Cerebellar cortex (tissue), 1 donor: ENCODE results near the gene GREM2.
A peak's percentile ranks its signal among the peaks of the same experiment; 100 is the strongest.

Experiments used
- DNase-seq: peaks from one replicate; pipeline ENCODE4 v3.0.0-alpha.2; 2015; ENCODE audit warnings: low spot score

GREM2 gene

DNA sequence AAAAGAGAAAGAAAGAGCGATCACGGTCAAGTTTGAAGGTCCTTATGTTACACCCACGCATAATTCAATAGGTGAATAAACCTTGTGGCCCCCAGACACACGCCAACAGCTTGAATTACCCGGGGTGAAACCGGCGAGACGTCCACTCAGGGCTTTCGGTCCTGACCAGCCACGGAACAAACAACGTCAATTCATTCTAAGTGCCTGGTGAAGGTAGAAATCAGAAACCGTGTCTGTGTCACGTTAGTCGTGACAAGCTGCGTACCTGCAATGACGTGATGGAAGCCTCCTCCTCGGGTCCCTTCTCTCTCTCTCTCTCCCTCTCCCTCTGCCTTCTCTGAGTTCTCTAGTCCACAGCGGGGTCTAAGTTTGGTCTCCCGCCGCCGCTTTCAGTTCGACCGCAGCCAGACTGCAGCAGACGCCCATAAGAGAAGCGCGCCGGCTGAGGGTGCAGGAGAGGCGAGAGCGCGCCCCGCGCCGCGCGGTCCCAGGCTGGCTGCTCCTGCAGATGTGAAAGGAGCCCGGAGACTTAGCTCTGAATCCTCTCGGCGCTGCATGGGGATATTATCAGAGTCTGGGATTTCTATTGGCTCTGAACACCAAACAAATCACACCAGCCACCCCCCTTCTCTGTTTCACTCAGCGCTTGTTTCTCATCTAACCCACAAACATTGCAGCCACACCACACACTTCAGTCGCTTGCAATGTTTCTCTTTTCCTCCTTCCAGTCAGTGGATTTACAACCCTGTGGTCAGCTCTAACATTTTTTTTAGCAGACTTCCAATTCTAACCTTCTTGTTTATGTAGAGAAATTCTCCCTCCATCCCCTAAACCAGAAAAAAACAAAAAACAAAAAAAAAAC, at the start of gene GREM2:
Gene GREM2, minus strand, starts transcription at position 537 of the 862 bp plus-strand sequence. CDS start 118,680 bp downstream, outside the sequence.
- peak; percentile 23 for DNase-seq

GRCh38 chr1:240658312-240658960, 46.5 kb upstream of the GREM2 start:
- no peak for DNase-seq

- DNase-seq, result no peak
Observed at GRCh38 chr1:240656531-240656930, 44.6 kb upstream of the GREM2 start.

GRCh38 chr1:240652961-240653409, 41.0 kb upstream of the GREM2 start:
- DNase-seq, result no peak

GRCh38 chr1:240652549-240652948, 40.6 kb upstream of the GREM2 start:
- no peak for DNase-seq

- no peak for DNase-seq
Observed at GRCh38 chr1:240650877-240651276, 38.9 kb upstream of the GREM2 start.

DNA sequence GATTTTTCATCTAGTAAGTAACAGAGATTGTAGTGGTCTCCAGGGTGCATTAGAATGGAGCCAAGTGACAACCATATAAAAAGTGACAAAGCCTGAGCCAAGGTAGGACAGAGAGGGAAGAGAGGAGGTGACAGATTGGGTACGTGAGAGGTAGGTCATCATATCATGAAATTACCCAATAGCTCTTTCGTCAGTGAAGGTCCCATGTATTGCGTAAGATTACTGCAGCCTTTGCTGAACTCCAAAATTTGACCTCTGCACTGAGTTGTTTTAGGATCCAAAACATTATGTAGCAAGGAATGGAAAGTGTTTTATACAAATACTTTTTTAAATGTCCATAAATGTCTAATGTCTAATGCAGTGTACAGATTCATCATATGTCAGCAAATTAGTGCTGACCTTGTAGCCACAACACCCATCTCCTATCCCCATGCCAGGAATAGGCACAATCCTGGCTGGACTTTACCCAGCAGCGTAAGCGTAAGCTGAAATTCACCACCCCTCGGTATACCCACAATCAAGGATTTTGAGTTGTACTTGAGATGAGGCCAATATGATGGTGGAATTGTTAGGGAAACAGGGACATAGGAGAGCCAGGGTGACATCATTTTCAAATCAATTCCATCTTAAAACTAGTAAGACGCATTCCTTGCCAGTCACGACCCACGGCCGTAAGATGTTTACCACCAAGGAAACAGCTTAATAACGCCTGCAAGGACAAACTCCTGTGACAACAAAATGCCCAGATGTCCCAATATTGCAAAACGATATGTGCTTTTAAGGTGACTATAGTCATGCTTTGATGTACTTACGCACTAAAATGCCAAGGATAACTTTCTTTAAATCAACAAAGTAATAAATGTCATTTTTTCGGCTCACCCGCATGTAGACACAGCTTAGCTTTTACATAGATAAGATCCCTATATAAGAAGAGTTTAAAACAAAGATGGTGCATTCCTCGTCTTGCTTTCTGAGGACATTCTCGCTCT, 38.1 kb upstream of the GREM2 start:
- DNase-seq, result no peak

DNA sequence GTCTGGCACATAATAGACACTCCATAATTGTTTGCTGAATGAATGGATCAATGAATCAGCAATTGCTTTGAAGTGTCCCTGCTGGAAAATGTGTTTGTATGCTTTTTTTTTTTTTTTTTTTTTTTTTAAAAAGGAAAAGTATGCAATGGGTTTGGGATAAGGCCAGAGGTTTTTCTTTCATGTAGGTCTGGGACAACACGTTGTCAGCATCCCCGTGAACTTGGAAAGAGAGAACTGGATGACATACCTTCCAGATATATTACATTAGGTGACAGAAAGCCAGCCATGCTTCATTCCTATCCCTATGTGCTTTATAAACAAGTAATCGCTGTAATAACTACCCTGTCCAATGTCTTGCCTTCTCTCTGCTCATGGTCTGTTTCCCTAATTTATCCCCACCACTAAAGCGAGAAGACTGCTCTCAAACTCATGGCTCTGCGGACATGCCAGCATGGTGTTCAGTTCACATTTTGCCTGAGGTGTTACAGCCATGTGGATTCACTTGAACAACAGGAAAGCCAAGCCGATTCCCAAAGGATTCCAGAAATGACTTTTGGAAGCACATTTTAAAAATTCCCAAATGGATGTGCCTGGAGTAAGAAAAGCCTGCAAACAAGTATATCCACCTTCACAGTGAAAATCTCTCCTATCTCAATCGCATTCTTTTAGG, 34.8 kb upstream of the GREM2 start:
- no peak for DNase-seq

GRCh38 chr1:240644732-240645131, 32.8 kb upstream of the GREM2 start:
- DNase-seq, result no peak

DNA sequence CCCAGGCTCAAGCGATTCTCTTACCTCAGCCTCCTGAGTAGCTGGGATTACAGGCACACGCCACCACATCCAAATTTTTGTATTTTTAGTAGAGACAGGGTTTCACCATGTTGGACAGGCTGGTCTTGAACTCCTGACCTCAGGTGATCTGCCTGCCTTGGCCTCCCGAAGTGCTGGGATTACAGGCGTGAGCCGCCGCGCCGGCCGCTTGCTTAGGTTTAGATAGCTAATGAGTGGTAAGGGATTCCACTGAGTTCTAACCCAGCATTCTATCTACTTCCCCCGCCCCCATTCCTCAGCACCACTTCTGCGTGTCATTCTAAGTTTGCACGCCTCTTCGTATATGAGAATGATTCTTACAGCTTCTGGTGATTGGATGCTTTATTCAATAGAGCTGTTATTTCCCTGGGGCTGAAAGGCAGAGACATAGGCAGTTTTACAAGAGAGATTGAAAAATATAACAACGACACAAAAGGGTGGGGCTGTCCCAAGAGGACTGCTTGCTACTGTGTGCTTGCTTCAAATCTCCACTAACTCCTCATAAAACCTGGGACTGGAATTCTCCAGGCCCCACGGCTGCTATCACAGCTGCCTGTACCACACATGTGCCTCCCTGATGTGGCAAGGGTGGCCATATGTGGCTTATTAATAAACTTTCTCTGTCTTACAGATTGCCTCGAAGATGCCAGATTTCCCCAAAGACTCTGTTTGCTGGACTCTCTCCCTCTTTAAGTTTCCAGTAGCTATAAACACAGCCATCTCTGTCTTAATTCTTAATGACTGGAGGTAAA, 23.7 kb upstream of the GREM2 start:
- no peak for DNase-seq

- no peak for DNase-seq
Observed at GRCh38 chr1:240630409-240630808, 18.5 kb upstream of the GREM2 start.

DNA sequence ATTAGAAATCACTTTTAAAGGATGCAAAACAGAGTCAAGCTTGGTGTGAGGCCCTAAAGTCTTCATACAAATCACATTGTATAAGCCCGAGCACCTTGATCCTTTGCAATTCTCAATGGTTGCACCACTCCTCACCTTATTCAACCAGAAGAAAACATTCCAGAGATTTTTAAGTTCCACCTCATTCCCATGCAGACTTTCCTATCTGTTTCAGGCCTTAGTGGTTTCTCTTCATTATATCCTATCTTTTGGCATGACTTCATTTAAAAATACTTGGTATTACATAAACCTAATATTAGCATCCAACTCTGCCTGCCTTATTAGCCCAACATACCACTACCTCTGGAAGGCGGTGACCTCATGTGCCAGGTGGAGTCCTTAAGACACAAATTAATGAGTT, 9.3 kb upstream of the GREM2 start:
- DNase-seq, result no peak

GRCh38 chr1:240619906-240620621, 8.1 kb upstream of the GREM2 start:
- DNase-seq, result no peak

DNA sequence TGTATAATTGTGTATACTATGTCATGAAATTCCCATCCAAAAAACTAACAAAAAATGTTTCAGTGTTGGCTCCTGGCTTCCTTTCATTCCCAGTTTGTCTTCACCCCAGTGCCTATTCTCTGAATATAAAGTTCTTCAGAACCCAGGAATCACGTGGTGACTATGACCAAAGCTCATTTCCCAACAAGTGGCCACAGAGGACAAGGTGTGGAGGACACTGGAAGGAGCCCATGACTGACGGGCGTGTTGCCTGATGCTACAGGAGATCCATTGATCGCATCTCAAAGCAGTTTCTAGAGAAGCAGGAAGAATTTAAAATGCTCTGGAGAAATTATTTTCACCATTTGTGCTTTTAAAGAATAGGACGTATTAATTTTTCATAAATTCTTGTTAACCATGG, 7.4 kb upstream of the GREM2 start:
- no peak for DNase-seq

DNA sequence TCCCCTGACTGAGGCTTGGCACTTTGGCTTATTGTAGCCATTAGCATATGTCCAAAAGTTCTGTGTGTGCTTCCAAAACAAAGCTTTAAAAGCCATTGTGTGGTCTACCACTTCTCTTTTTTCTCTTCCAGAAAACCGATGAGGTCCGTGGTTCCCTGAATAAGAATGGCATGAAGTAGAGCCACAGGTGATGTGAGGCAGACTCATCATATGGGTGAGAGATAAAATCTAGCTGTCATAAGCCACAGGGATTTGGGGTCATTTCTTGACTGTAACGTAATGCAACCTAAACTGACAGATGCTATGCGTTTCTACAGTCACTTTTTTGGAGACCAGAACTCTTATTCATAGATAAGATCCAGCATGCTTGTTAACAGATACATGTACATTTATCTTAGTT, 7.0 kb upstream of the GREM2 start:
- no peak for DNase-seq

- no peak for DNase-seq
Observed at GRCh38 chr1:240616018-240616417, 4.1 kb upstream of the GREM2 start.

DNA sequence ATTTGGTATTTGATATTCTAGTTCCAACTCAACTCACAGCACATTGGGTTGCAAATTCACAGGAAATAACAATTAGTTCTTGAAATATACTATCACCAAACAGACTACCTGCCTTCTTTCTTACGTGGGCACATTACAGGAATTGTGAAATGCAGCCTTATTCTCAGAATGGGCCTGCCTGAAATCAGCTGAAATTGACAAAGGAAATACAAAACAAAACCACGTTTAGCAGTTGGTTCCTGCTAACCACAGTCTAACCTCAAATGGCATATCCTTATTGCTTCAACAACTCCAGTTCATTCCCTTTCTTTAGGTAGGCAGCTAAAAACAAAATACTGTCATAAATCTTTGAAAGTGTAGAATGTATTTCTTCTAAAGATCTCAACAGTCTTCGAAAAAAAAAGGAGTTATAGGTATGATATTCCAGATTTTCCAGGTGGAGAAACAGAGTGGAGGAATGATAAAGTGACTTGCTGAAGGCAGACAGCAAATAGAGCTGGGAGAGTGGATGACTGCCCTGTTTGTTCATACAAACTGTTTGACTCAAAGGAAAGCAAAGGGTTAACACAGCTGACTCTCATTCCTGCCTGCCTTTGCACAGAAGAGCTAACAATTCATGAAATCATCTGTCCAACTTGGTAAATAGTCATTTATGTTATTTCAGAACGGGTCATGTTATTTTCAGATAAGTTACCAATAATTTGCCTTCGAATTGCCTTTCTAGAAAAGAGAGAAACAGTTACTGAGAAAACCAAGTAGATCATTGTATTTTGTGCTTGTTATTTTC, 1.6 kb upstream of the GREM2 start:
- DNase-seq, result no peak

- no peak for DNase-seq
Observed at GRCh38 chr1:240612811-240613210, 856 bp upstream of the GREM2 start.

GRCh38 chr1:240611228-240611618, 732 bp downstream of the GREM2 start:
- no peak for DNase-seq
